ENCODE results near the gene RAB13.
A peak's percentile ranks its signal among the peaks of the same experiment; 100 is the strongest.

Gene RAB13

GRCh38 chr1:153958961-153959260 lies 27.2 kb downstream of the RAB13 start:
- no peak for TF ChIP-seq YY1 (IDR thresholded peaks at IDR 0.05; ENCODE audit: low read depth)
- 0 out of 2 replicates have a peak, but pooled peaks have one; percentile 8 for TF ChIP-seq ZBTB7A (IDR thresholded peaks at IDR 0.05; ENCODE audit: low read depth)

- TF ChIP-seq YY1 (IDR thresholded peaks at IDR 0.05; ENCODE audit: low read depth) (peak; percentile 77), ZBTB7A (IDR thresholded peaks at IDR 0.05; ENCODE audit: low read depth) (0 out of 2 replicates have a peak, but pooled peaks have one; percentile 21), EP300 (IDR thresholded peaks at IDR 0.05; ENCODE audit: borderline replicate concordance) (no peak), TCF12 (IDR thresholded peaks at IDR 0.05; ENCODE audit: low read depth) (peak; percentile 65), FOXM1 (IDR thresholded peaks at IDR 0.05; ENCODE audit: borderline replicate concordance, low read depth) (no peak), CEBPB (IDR thresholded peaks at IDR 0.05) (no peak), EGR1 (IDR thresholded peaks at IDR 0.05) (0 out of 2 replicates have a peak, but pooled peaks have one; percentile 29), USF1 (IDR thresholded peaks at IDR 0.05) (no peak), MAX (IDR thresholded peaks at IDR 0.05) (peak; percentile 28; the same call in 1 of the 2 replicates), CREB1 (IDR thresholded peaks at IDR 0.05; ENCODE audit: low read depth) (peak; percentile 47), NFIC (IDR thresholded peaks at IDR 0.05) (no peak)
Measured at GRCh38 chr1:153958111-153958960, 27.8 kb downstream of the RAB13 start, which contains the start of gene CRTC2. CRTC2 (minus strand) TSS chr1:153958612; CDS start chr1:153958497, 115 bp downstream.

GRCh38 chr1:153957744-153958110 lies 28.4 kb downstream of the RAB13 start:
- no peak for TF ChIP-seq REST (IDR thresholded peaks at IDR 0.05; ENCODE audit: low read depth)
- no peak for TF ChIP-seq FOXM1 (IDR thresholded peaks at IDR 0.05; ENCODE audit: borderline replicate concordance, low read depth)
- TF ChIP-seq RAD21 (IDR thresholded peaks at IDR 0.05; ENCODE audit: low read depth), result no peak
- TF ChIP-seq USF1 (IDR thresholded peaks at IDR 0.05), result no peak
- no peak for TF ChIP-seq CEBPB (IDR thresholded peaks at IDR 0.05)
- TF ChIP-seq TAF1 (IDR thresholded peaks at IDR 0.05; ENCODE audit: low read depth), result no peak
- no peak for TF ChIP-seq CREB1 (IDR thresholded peaks at IDR 0.05; ENCODE audit: low read depth)
- TF ChIP-seq MAX (IDR thresholded peaks at IDR 0.05), result no peak
- no peak for TF ChIP-seq TEAD4 (IDR thresholded peaks at IDR 0.05)
- no peak for TF ChIP-seq YY1 (IDR thresholded peaks at IDR 0.05; ENCODE audit: low read depth)
- no peak for TF ChIP-seq EP300 (IDR thresholded peaks at IDR 0.05; ENCODE audit: borderline replicate concordance)
- TF ChIP-seq ZBTB7A (IDR thresholded peaks at IDR 0.05; ENCODE audit: low read depth), result no peak
- TF ChIP-seq NFIC (IDR thresholded peaks at IDR 0.05), result no peak
- no peak for TF ChIP-seq EGR1 (IDR thresholded peaks at IDR 0.05)
- no peak for TF ChIP-seq TCF12 (IDR thresholded peaks at IDR 0.05; ENCODE audit: low read depth)

- no peak for TF ChIP-seq YY1 (IDR thresholded peaks at IDR 0.05; ENCODE audit: low read depth)
- TF ChIP-seq MAX (IDR thresholded peaks at IDR 0.05), result no peak
- TF ChIP-seq ZBTB7A (IDR thresholded peaks at IDR 0.05; ENCODE audit: low read depth), result no peak
- TF ChIP-seq CREB1 (IDR thresholded peaks at IDR 0.05; ENCODE audit: low read depth), result no peak
- no peak for TF ChIP-seq NFIC (IDR thresholded peaks at IDR 0.05)
- TF ChIP-seq TCF12 (IDR thresholded peaks at IDR 0.05; ENCODE audit: low read depth), result no peak
- TF ChIP-seq EP300 (IDR thresholded peaks at IDR 0.05; ENCODE audit: borderline replicate concordance), result no peak
- TF ChIP-seq TEAD4 (IDR thresholded peaks at IDR 0.05), result no peak
- TF ChIP-seq CEBPB (IDR thresholded peaks at IDR 0.05), result no peak
- no peak for TF ChIP-seq EGR1 (IDR thresholded peaks at IDR 0.05)
- TF ChIP-seq TAF1 (IDR thresholded peaks at IDR 0.05; ENCODE audit: low read depth), result no peak
- no peak for TF ChIP-seq USF1 (IDR thresholded peaks at IDR 0.05)
- TF ChIP-seq REST (IDR thresholded peaks at IDR 0.05; ENCODE audit: low read depth), result no peak
- no peak for TF ChIP-seq RAD21 (IDR thresholded peaks at IDR 0.05; ENCODE audit: low read depth)
- no peak for TF ChIP-seq FOXM1 (IDR thresholded peaks at IDR 0.05; ENCODE audit: borderline replicate concordance, low read depth)
Measured at GRCh38 chr1:153956997-153957715, 29.0 kb downstream of the RAB13 start.
